SKM-1 (cell line): Measurements from ENCODE around the gene AKR7A3.
"Not testable (repeated sequence)": the region's sequence is repeated elsewhere in the genome, so short reads cannot be mapped to it uniquely, and the experiment has no call there.

Experiments
- DNase-seq: peaks from one replicate; lab custom pipeline; 2025; ENCODE audit not compliant: unreplicated experiment; lab: John Stamatoyannopoulos, UW

AKR7A3 gene

GRCh38 chr1:19294638-19295037 lies 6.1 kb upstream of the AKR7A3 start:
- no peak for DNase-seq

GRCh38 chr1:19289244-19289643 lies 674 bp upstream of the AKR7A3 start:
- no peak for DNase-seq

GRCh38 chr1:19287436-19288185 lies 959 bp downstream of the AKR7A3 start:
- no peak for DNase-seq

- DNase-seq = not testable (repeated sequence)
Measured at GRCh38 chr1:19285807-19286206, 2.8 kb downstream of the AKR7A3 start.

- not testable (repeated sequence) for DNase-seq
Measured at GRCh38 chr1:19285366-19285765, 3.2 kb downstream of the AKR7A3 start.

- DNase-seq = no peak
Measured at GRCh38 chr1:19284881-19285280, 3.7 kb downstream of the AKR7A3 start.

- DNase-seq = no peak
Measured at GRCh38 chr1:19283891-19284290, 4.7 kb downstream of the AKR7A3 start.

GRCh38 chr1:19274636-19275035 lies 13.9 kb downstream of the AKR7A3 start:
- DNase-seq = no peak

GRCh38 chr1:19273844-19274531 lies 14.6 kb downstream of the AKR7A3 start:
- not testable (repeated sequence) for DNase-seq

- no peak for DNase-seq
Measured at GRCh38 chr1:19273106-19273843, 15.3 kb downstream of the AKR7A3 start.

- no peak for DNase-seq
Measured at GRCh38 chr1:19272064-19272463, 16.5 kb downstream of the AKR7A3 start.

GRCh38 chr1:19270343-19270730 lies 18.2 kb downstream of the AKR7A3 start:
- not testable (repeated sequence) for DNase-seq

- DNase-seq = not testable (repeated sequence)
Measured at GRCh38 chr1:19269427-19270342, 18.9 kb downstream of the AKR7A3 start.

- DNase-seq = no peak
Measured at GRCh38 chr1:19268445-19268844, 20.1 kb downstream of the AKR7A3 start.

GRCh38 chr1:19262744-19263143 lies 25.8 kb downstream of the AKR7A3 start:
- DNase-seq = no peak

GRCh38 chr1:19262047-19262446 lies 26.5 kb downstream of the AKR7A3 start:
- no peak for DNase-seq

GRCh38 chr1:19260211-19261138 lies 28.1 kb downstream of the AKR7A3 start:
- no peak for DNase-seq

- no peak for DNase-seq
Measured at GRCh38 chr1:19258353-19258752, 30.2 kb downstream of the AKR7A3 start.

- no peak for DNase-seq
Measured at GRCh38 chr1:19257178-19257914, 31.2 kb downstream of the AKR7A3 start.
